BJ (cell line): ENCODE data around the gene RABGAP1L. TPM values are rescaled to one million over a fixed set of nuclear protein-coding genes. Genes with fewer than 3 reads are reported as not detected.

Source experiments
- CTCF ChIA-PET: fragments of 350-600 bp; formaldehyde crosslinking; extraction: SDS; loops from one replicate; lab custom pipeline; 2021; ENCODE audit warnings: antibody characterized with exemption, inconsistent platforms; lab: Yijun Ruan, JAX
- POLR2A ChIA-PET: fragments of 300-600 bp; sonication (Branson Sonifier 250); formaldehyde crosslinking; extraction: SDS; loops from one replicate; lab custom pipeline; 2021; ENCODE audit warnings: antibody characterized with exemption; lab: Charles Lee
- DNase-seq: peaks from one replicate; pipeline ENCODE4 v3.0.0-alpha.2; 2011; ENCODE audit warnings: low read depth
- H3K27me3 ChIP-seq: 2 replicates; pipeline ENCODE4 v1.6.0; 2011; ENCODE audit warnings: low read length; ENCODE audit not compliant: control insufficient read depth, insufficient read depth
- H3K36me3 ChIP-seq: 2 replicates; pipeline ENCODE4 v1.5.1; 2011; ENCODE audit warnings: low read length; ENCODE audit not compliant: control insufficient read depth, insufficient read depth
- H3K4me3 ChIP-seq: 2 replicates; pipeline ENCODE4 v1.5.1; 2011; ENCODE audit warnings: low read depth, mild to moderate bottlenecking, control low read depth, low read length
- CTCF ChIP-seq: IDR thresholded peaks from 2 replicates; pipeline ENCODE4 v1.5.1; 2011; ENCODE audit warnings: low read depth, mild to moderate bottlenecking, control low read depth, inconsistent platforms, low read length, moderate library complexity; ENCODE audit not compliant: insufficient read depth
- polyA plus RNA-seq: library from polyadenylated mRNA; depleted of rRNA; stranded (reverse); fragments of >200 nt; gene quantifications from 2 replicates; pipeline ENCODE4 v1.2.3, GENCODE V29; 2011

Gene RABGAP1L
- polyA plus RNA-seq, 1 experiment: 15.9 TPM

GRCh38 chr1:174995121-174995520 lies 835.8 kb downstream of the RABGAP1L start:
- ChIA-PET POLR2A (no interaction called here), CTCF (no interaction called here)
- H3K27me3 ChIP-seq: no peaks in the 10 kb centered on the region
- no peaks in the 10 kb centered on the region for H3K36me3 ChIP-seq
- TF ChIP-seq CTCF: no peak
- no peak overlapping the region for H3K4me3 ChIP-seq
- no peak for DNase-seq

GRCh38 chr1:174995916-174996315 lies 836.6 kb downstream of the RABGAP1L start:
- TF ChIP-seq CTCF: no peak
- ChIA-PET POLR2A (interaction anchor here (0.7 kb wide), 1 partner anchor 18 kb away, joined by 3 read pairs; no protein-coding TSS in a partner anchor), CTCF (interaction anchor here (0.9 kb wide), 2 partner anchors 9 to 227 kb away, joined by 3 read pairs; no protein-coding TSS in a partner anchor)
- no peak overlapping the region for H3K4me3 ChIP-seq
- no peak for DNase-seq
- no peaks in the 10 kb centered on the region for H3K36me3 ChIP-seq
- no peaks in the 10 kb centered on the region for H3K27me3 ChIP-seq

GRCh38 chr1:174996476-174996875 lies 837.2 kb downstream of the RABGAP1L start:
- TF ChIP-seq CTCF: no peak
- Histone ChIP-seq H3K36me3 (no peaks in the 10 kb centered on the region), H3K4me3 (no peak overlapping the region), H3K27me3 (no peaks in the 10 kb centered on the region)
- no peak for DNase-seq
- POLR2A ChIA-PET: interaction anchor here (0.7 kb wide), 1 partner anchor 18 kb away, joined by 3 read pairs; no protein-coding TSS in a partner anchor
- CTCF ChIA-PET: interaction anchor here (0.8 to 0.9 kb wide), 3 partner anchors 9 to 227 kb away, joined by 3 to 4 read pairs (median 3); no protein-coding TSS in a partner anchor

GRCh38 chr1:174997041-174997440 lies 837.7 kb downstream of the RABGAP1L start:
- no peaks in the 10 kb centered on the region for H3K36me3 ChIP-seq
- DNase-seq: no peak
- POLR2A ChIA-PET: no interaction called here
- CTCF ChIA-PET: interaction anchor here (0.8 kb wide), 2 partner anchors 11 to 226 kb away, joined by 3 to 4 read pairs; no protein-coding TSS in a partner anchor
- no peak overlapping the region for H3K4me3 ChIP-seq
- H3K27me3 ChIP-seq: no peaks in the 10 kb centered on the region
- no peak for TF ChIP-seq CTCF

GRCh38 chr1:174998569-174999215 lies 839.4 kb downstream of the RABGAP1L start:
- Histone ChIP-seq H3K4me3 (peak overlapping the region; percentile 94), H3K36me3 (no peaks in the 10 kb centered on the region), H3K27me3 (no peaks in the 10 kb centered on the region)
- ChIA-PET CTCF (interaction anchor here (0.6 to 1.9 kb wide), 18 partner anchors 9 to 234 kb away, joined by 3 to 10 read pairs (median 3); no protein-coding TSS in a partner anchor), POLR2A (interaction anchor here (1.0 to 1.3 kb wide), 2 partner anchors 24 to 209 kb away, joined by 3 to 5 read pairs; partner anchors contain the start of gene MRPS14)
- no peak for DNase-seq
- TF ChIP-seq CTCF: peak; percentile 76
